Right lung (tissue), 5 donors: ENCODE results near the gene ARHGAP19. TPM values are rescaled to one million over a fixed set of nuclear protein-coding genes. Genes with fewer than 3 reads are reported as not detected.

ENCODE experiments used
- DNase-seq, 2 donors: peaks; one replicate each; pipeline ENCODE4 v3.0.0-alpha.2; 2013
- polyA plus RNA-seq, 5 donors: library from polyadenylated mRNA; unstranded; fragments of 120-200 nt; gene quantifications; one replicate each; pipeline versions ENCODE4 v1.2.1 to v1.2.3, GENCODE V29; 2013; ENCODE audit warnings: inconsistent platforms in 1 of 5, low replicate concordance in 1 of 5; ENCODE audit not compliant: insufficient read length in 5 of 5, insufficient read depth in 1 of 5

Gene ARHGAP19
- polyA plus RNA-seq, 5 donors, result 18.7 to 36.8 (median 30.1) TPM

DNA sequence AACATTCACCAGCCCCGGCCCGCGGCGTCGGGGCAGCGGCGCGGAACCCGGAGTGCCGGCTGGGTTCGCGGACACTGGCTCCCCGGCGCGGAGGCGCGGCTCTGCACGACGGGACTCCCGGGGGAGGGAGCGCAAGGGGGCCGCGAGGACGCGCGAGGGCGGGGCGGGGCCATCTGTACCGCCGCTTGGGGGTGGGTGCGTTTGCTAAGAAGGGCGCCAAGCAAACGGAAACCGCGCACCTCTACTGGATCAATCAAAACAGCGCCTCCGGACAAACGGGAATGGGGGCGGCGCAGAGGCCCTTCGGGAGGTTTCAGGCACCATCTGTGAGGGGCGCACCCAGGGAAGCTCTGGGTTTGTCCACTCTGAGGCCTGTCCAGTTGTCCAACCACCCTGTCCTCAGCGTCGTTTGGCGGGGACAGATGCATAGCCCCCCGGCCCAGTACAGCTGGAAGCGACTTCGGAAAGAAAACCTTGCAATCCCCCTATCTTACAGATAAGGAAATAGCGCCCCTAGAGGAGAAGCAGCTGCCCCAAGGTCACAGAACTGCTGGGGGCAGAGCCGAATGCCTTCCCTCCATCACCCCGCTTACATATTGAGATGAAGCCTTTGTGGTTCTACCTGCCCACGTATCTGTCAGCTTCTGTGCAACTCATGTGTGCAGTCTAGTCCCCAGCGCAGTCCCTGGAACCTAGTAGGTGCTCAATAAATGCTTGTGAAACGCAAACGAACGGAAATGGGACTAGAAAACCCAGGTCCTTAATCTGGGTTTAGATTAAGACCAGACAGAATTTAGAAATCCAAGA is 96.0 kb downstream of the ARHGAP19 start:
- DNase-seq, result no peak

DNA sequence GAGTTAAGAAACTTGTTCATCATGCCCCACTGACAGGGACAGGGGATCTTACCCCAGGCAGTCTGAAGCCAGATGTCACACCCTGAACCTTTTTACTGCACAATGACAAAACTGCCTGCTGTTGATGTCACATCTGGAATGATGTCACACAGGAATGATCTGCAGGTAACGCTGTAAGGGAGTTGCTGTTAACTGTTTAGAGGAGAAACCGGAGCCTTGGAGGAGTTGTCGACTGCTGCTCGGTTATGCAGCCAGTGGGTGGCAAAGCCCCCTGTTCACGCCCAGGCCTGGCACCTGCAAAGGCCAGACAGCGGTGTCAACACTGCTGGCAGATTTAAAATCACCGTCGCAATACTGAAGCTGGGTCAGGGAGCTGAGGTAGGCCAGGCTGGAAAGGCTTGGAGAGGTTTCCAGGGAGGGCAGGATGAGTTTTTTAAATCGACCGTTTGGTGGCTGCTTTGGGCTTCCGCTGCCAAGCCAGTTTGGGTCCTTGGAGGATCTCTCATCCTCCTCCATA is 96.7 kb downstream of the ARHGAP19 start:
- DNase-seq, result no peak

DNA sequence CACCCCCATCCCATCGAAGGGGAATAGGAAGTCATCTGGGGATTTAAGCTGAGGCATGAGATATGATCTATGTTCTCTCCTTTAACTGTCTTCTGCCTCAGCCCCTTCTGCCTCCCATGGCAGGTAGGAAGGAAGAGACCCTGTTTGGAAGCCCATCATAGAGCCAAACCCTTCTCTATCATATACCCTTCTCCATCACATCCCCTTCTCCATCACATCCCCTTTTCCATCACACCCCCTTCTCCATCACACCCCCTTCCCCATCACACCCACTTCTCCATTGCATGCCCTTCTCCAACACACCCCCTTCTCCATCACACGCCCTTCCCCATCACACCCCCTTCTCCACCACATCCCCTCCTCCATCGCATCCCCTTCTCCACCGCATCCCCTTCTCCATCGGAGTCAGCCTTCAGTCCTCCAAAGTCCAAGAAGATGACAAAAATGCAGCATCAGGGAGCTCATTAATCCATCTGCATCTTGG is 99.4 kb downstream of the ARHGAP19 start:
- DNase-seq, result no peak

DNA sequence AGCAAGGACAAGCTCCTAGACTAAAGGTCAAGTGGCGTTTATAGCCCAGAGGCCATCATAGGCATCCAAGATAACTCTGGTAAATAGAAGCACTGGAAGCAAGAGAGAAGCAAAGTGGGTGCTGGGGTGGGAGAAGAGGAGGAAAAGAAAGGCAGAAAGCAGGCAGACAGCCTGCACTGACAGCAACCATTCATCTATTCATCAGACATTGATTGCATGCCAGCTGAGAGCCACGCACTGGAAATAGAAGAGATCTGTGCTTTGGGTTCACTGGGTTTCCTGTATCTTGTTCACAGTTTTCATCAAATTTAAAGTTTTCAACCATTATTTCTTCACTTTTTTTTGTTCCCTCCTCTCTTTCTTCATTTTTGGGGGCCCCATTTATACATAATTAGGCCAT is 102.0 kb downstream of the ARHGAP19 start:
- no peak for DNase-seq

DNA sequence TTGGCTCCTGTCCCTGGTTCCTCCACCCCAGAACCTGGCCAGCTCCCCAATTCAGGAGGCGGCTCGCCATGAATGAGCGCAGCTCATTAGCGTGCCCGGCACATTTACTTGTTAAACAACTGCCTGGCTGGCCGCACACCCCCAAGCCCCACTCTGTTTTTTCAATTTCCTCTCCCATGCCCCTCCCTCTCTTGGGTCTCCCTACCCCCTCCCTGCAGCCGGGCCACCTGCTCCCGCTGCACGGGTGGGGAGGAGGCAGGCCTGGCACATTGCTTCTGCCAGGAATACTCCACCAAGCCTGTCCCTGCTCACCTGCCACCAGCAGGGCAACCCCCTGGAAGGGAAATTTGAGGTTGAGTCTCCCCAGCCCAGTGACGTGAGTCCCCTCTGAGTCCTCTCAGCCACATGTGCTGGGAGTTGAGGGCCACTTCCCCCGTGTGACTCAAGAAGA is 104.2 kb downstream of the ARHGAP19 start:
- DNase-seq, result no peak

DNA sequence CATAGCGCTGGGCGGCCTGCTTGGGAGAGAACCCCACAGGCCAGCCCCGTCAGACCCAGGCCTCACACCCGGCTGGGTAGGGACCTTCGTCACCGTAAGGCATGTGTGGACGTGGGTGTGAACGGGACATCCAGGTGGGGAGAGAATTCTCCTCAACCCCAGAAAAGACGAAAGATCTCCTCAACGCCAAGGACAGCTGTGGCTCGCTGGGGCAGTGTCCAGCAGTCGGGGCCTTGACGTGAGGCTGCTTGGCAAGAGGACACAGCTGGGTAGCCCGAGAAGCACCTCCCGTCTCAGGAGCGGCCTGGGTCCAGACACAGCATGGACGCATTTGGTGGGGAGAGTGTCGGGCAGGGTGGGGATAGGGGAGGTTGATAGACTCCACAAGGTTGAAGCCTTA is 105.5 kb downstream of the ARHGAP19 start:
- DNase-seq, result no peak

DNA sequence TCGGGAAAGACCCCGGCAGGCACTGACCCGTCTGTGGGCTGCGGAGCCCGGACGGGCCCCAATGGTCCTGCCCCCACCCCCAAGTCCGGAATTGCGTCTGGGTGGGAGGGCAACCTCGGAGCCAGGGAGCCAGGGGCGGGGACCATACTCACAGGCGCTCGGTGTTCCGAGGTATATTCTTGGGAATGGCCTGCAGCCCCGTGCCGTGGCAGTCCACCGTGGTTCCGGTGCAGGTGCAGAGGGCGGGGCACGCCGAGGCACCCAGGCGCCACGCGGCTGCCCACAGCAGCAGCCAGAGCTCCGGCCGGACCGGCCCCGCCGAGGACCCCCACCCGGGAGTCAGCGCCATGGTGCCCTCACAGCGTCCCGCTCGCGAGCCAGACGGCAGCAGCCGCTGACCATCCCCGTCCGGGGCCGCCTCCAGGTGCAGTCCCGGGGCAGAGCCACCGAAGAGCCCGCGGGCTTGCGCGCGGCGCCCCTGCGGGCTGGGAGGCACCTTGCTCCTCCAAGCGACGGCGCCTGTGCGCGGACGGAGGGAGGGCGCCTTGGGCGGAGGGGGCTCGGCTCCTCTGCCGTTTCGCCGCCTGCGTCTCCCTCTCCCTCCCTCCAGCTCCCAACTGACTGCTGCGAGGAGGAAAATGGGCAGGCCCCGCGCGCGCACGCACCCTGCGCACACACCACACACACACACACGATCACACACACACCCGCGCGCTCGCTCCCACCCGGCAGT is 106.9 kb downstream of the ARHGAP19 start, which contains the start of gene SLIT1:
Gene SLIT1, minus strand, starts transcription at position 634 of the 733 bp plus-strand sequence. Its CDS starts 285 bp downstream, at position 349.
- DNase-seq, result no peak

DNA sequence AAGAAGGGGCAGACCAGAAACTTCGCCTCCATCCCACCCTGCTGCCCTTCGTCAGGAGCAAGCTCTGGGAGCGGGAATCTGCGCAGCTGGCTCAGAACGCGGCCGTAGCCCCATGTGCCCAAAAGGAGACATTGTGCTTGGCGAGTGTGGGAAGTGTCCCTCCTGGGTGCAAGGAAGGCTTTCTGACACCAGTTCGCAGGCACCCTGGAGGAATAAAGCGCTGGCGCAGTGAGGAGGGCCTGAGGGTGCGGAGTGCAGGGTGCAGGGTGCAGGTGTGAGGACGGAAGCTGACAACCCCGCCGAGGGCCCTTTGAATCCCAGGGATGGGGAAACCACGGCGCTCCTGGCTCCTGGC is 107.5 kb downstream of the ARHGAP19 start:
- no peak for DNase-seq

DNA sequence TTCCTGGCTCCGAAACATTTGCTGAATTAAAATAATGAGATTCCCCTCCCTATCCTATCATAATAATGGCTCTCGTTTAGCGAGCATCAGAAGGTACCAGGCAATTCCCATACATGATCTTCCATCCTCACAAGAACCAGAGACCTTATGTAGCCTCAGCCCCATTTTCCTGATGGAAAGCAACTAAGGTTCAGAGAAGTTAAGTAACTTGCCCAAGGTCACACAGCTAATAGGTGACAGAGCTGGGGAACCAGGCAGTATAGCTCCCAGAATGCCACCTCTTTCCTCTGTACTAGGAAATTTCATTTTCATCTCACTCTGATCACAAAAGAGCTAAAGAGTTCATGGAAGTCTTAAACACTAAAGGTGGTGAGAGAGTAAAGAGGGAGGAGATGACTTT is 109.1 kb downstream of the ARHGAP19 start:
- DNase-seq, result no peak

DNA sequence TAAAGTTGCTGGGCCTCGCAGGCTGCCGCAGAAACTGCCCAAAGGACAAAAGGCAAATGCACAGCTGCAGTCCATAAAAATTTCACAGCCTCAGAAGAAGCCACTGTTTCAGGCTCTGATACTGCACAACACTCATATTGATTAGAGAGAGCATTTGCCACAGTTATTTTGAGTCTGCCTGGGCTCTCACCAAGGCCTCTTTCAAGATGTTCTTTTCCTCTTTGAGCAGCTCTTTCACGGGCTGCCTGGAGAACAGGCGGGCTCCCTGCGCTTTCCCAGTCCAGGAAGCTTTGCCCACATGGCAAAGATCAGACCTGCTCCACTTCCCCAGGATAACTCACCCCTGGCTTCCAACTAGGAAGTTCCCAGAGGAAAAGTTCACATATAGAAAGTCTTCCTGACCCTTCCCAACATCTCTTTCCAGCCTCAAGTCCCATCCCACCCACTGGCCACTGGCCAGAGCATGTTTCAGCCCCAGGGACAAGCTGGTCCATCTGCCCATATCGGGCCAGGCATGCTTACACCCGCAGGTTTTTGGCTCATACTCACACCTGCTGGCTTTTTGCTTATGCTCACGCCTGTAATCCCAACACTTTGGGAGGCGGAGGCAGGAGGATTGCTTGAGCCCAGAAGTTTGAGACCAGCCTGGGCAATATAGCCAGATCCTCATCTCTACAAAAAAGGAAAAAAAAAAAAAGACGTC is 110.0 kb downstream of the ARHGAP19 start:
- DNase-seq, result no peak

DNA sequence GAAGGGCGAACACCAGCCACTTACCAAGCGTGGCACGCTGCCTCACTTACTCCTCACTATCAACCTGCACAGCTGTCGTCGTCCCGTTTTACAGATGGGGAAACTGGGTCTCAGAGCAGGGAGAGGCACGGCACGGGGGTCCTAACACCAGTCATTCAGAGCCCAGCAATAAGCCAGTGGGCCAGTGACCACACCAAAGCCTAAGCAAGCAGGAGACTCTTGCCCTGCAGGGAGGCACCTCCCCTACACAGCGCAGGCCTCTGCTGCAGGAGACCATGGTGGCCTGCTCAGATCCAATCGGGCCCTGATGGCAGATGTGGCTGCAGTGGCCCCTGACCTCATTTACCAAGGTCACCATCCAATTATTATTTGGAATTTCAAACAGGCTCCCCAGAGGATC is 111.5 kb downstream of the ARHGAP19 start:
- no peak for DNase-seq

DNA sequence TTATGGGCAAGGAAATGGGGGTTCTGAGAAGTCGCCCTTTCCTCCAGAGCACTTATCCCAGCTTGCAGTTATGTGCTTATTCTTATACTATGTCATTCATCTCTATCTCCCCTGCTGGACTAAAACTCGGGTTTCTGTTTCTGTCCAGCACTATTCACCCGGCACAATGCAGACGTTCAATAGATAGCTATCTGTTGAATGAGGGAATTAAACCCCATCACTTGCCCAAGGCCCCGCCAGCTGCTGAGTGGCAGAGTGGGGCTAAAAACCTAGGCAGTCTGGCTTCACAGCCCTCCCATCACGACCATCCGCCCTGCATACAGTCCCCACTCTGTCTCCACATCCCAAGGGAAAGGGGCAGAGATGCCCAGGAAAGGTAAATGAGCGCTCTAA is 112.1 kb downstream of the ARHGAP19 start:
- DNase-seq, result no peak

DNA sequence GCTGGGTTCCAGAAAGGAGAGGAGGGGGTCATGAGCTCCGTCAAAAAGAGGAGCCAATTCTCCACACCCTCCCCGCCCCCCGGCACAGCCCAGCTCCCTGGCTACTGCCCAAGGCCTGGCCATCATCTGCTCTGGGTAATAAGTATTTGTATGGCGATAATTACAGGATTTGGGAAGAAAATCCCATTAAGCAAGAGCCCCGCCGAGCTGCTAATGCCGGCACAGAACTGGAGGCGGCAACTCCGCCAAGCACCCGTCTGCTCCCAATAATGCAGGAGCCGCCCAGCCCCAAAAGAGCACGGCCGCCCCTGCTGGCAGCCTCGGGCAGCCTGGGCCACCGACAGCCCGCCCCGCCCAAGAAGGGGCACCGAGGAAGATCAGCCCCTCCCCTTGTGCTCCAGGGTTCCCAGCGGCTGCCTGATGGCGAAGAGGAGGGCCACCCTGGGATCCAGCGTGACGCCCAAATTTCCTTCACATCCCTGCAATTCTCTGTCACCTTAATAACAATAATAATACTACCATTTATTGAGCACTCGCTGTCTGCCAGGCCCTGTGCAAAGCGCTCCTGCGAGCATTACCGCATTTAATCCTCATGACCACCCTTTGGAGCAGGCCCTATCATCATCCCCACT is 112.6 kb downstream of the ARHGAP19 start:
- peak in 1 of 2 donors; percentile 41 for DNase-seq

DNA sequence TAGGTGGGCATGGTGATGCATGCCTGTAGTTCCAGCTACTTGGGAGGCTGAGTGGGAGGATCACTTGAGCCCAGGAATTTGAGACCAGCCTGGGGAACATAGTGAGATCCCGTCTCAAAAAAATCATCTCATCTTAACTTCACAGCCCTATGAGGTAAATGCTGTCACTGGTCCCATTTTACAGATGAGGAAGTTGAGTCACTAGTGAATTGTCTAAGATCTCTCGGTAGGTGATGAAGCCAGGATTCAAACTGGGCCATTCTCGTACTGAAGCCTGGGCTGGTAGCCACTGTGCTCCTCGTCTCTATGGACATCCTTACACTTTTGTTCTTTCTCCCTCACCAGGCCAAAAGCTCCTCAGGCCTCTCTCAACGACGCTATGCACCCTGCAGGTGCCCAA is 113.1 kb downstream of the ARHGAP19 start:
- no peak for DNase-seq

DNA sequence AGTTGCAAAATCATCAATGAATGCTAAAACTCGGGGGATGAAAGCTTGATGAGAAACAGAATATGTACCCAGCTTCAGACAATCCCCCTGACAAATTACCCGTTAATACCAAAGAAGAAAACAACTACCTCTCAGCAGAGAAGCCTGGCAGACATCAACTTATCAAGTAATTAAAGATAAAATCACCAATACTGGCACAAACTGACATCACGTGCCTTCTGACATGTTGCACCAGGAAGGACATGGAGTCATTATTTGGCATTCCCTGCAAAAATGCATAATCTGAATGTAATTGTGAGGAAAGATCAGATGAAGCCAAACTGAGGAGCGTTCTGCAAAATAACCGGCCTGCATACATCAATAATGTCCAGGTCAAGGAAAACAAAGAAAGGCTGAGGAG is 114.4 kb downstream of the ARHGAP19 start:
- DNase-seq, result peak; percentile 82 to 88

DNA sequence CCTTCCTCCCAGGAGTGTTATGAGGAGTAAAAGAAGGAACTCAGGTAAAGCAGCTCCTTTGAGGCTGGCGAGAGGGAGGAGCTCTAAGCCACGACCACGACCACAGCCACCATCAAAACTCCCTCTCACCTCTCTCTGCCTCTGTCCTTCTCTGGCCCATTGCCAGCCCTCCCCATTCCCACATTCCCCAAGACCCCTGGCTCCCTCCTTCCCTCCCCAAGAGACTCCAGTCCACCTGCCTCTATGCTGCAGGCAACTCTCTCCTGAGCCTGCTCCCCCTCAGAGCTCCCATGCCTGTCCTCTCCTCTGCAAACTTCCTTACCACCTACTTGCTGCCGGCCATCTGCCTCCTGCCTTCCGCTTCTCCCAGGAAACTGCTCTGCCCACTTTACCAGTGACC is 116.2 kb downstream of the ARHGAP19 start:
- DNase-seq, result no peak

DNA sequence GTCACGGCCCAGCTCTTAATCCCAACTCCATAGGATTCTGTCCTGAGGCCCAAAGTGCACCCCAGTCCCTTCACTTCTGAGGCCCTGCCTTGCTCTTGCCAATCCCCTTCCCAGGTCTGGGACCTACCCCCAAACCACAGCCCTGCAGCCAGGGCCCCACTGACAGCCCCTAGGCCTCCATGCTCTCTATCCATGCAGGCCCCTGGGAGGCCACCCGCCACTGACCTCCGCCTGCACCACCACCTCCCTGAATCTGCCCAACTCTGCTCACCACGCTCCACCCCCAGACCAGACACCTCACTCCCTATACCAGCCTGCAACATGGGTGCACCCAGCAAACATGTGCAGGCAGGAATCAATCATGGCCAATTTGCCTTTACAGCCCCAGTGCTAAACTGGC is 116.9 kb downstream of the ARHGAP19 start:
- no peak for DNase-seq

DNA sequence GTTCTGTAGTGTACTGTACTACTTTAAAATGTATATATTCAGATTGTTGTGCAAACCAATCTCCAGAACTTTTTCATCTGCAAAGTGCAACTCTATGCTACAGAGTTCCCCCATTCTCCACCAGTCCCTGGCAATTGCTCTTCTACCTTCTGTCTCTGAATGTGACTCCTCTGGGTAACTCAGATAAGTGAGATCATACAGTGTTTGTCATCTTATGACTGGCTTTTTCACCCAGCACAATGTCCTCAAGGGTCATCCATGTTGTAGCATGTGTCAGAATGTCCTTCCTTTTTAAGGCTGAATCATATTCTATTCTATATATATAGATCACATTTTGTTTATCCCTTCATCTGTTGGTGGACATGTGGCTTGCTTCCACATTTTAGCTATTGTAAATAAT is 117.5 kb downstream of the ARHGAP19 start:
- DNase-seq, result no peak

DNA sequence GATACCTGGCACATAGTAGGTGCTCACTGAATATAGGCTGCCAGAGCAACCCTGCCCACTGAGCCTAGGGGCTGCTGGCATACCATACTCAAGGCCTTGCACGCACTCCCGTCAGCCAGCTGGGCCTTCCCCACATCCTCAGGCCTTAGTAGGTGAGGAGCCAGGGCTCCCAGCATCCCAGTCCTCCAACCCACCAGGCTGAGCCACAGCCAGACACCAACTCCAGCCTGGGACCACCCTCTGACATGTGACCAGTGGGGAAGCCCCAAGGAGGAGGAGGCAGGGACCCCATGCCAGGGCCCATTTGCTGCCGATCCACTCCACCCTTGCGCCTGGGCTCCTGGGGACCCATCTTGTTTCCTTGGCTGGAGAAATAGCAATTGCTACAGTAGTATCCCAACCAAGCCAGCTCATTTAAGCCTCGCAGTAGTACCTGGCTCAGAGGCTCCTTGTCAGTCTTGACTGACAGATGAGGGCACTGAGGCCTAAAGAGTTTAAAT is 118.1 kb downstream of the ARHGAP19 start:
- DNase-seq, result no peak

DNA sequence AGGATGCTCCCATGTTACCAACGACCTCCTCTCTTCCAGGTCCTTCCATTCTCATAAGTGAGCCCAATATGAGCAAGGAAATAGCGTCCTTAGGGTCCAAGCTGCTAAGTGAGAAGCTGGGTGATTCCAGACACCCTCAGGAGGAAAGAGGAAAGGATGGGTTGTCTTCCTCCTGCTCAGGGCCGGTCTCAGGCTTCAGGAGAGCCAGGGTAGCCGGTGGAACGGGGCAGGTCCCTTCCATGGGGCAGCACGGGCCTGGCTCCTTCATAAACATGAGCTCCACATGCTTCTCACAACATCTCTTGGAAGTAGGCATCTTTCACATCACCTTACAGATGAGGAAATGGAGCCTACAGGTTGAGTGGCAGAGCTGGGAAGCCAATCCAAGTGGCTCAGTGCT is 119.4 kb downstream of the ARHGAP19 start:
- no peak for DNase-seq
